K562 (cell line): Measurements from ENCODE around the gene PDIA5. TPM values are rescaled to one million over a fixed set of nuclear protein-coding genes. Genes with fewer than 3 reads are reported as not detected.

Experiments used
- ATF7 ChIP-seq: fragments of 450-650 bp; IDR thresholded peaks from 2 replicates; pipeline ENCODE4 v1.7.1; 2014; ENCODE audit warnings: mild to moderate bottlenecking, moderate library complexity
- BRCA1 ChIP-seq, 2 experiments: fragments of 450-650 bp in 1 of 2; sonication (generic) in 1 of 2; formaldehyde crosslinking in 1 of 2; IDR thresholded peaks; 2 replicates each; pipeline versions ENCODE4 v1.5.0 to v1.6.1; 2017 to 2020; ENCODE audit warnings: mild to moderate bottlenecking in 1 of 2, missing genetic modification reagents in 1 of 2
- CTCF ChIP-seq, 3 experiments: IDR thresholded peaks in 2 of 3; conservative IDR thresholded peaks in 1 of 3; 2 replicates each; pipeline ENCODE4 v1.5.1; 2011 to 2012; ENCODE audit warnings: low read length in 3 of 3, mild to moderate bottlenecking in 3 of 3, control low read depth in 2 of 3, improper control_type of control experiment in 1 of 3, inconsistent platforms in 1 of 3, low read depth in 1 of 3, mixed read lengths in 1 of 3, moderate library complexity in 1 of 3; ENCODE audit not compliant: insufficient read depth in 2 of 3
- FOXK1 ChIP-seq: sonication (generic); formaldehyde crosslinking; IDR thresholded peaks from 2 replicates; pipeline ENCODE4 v1.8.0; 2022; ENCODE audit warnings: missing genetic modification reagents, mild to moderate bottlenecking, borderline replicate concordance
- GABPA ChIP-seq: fragments of 200-800 bp; sonication (Bioruptor generic); conservative IDR thresholded peaks from 2 replicates; pipeline ENCODE4 v1.6.1; 2016; ENCODE audit warnings: low read depth, missing genetic modification characterization, missing compliant biosample characterization
- GTF2A2 ChIP-seq: IDR thresholded peaks from 2 replicates; pipeline ENCODE4 v1.6.1; 2016; ENCODE audit warnings: mild to moderate bottlenecking, missing genetic modification characterization, missing compliant biosample characterization
- HINFP ChIP-seq: fragments of 450-650 bp; conservative IDR thresholded peaks from 2 replicates; pipeline ENCODE4 v1.6.1; 2016; ENCODE audit warnings: missing genetic modification characterization, low read depth, mild to moderate bottlenecking, control low read depth, missing compliant biosample characterization
- NCOA2 ChIP-seq, 2 experiments: fragments of 450-650 bp; IDR thresholded peaks; 2 replicates each; pipeline ENCODE4 v1.6.1; 2018; ENCODE audit warnings: mild to moderate bottlenecking in 2 of 2, moderate library complexity in 1 of 2; ENCODE audit not compliant: partially characterized antibody in 2 of 2
- NFIC ChIP-seq: fragments of 450-650 bp; IDR thresholded peaks from 2 replicates; pipeline ENCODE4 v1.6.1; 2017; ENCODE audit warnings: mild to moderate bottlenecking, inconsistent platforms
- PHB2 ChIP-seq: fragments of 450-650 bp; IDR thresholded peaks from 2 replicates; pipeline ENCODE4 v1.6.1; 2017; ENCODE audit warnings: low read depth
- POLR2B ChIP-seq: fragments of 450-650 bp; IDR thresholded peaks from 2 replicates; pipeline ENCODE4 v1.6.1; 2018; ENCODE audit warnings: low read depth; ENCODE audit not compliant: partially characterized antibody
- SMAD4 ChIP-seq: fragments of 250-450 bp; sonication (Bioruptor Pico); conservative IDR thresholded peaks from 2 replicates; pipeline ENCODE4 v1.8.0; 2021; ENCODE audit warnings: inconsistent platforms, mild to moderate bottlenecking, moderate library complexity
- YY1 ChIP-seq, 3 experiments: IDR thresholded peaks; 2 replicates each; pipeline ENCODE4 v1.6.1; 2011; ENCODE audit warnings: low read length in 2 of 3, mild to moderate bottlenecking in 2 of 3, moderate library complexity in 2 of 3, borderline replicate concordance in 1 of 3, control low read depth in 1 of 3, low read depth in 1 of 3; ENCODE audit not compliant: insufficient read depth in 3 of 3, insufficient replicate concordance in 2 of 3, control insufficient read depth in 1 of 3, insufficient read length in 1 of 3; ENCODE audit errors: extremely low read depth in 1 of 3
- ZFP1 ChIP-seq: fragments of 450-650 bp; formaldehyde crosslinking; IDR thresholded peaks from 2 replicates; pipeline ENCODE4 v1.4.0; 2020; ENCODE audit warnings: mild to moderate bottlenecking, mixed read lengths
- ZNF239 ChIP-seq: fragments of 250-450 bp; sonication (Bioruptor Pico); IDR thresholded peaks from 2 replicates; pipeline ENCODE4 v1.4.0; 2020; ENCODE audit warnings: mild to moderate bottlenecking
- ZNF263 ChIP-seq: sonication (generic); formaldehyde crosslinking; IDR thresholded peaks from 2 replicates; pipeline ENCODE4 v1.8.0; 2022; ENCODE audit warnings: mild to moderate bottlenecking, missing genetic modification reagents, borderline replicate concordance
- ZNF445 ChIP-seq: fragments of 250-450 bp; sonication (Bioruptor Pico); IDR thresholded peaks from 2 replicates; pipeline ENCODE4 v1.4.0; 2020; ENCODE audit warnings: low read depth, mild to moderate bottlenecking, moderate library complexity
- ZNF830 ChIP-seq: fragments of 250-450 bp; sonication (Bioruptor Pico); IDR thresholded peaks from 2 replicates; pipeline ENCODE4 v1.5.0; 2021; ENCODE audit warnings: mild to moderate bottlenecking
- polyA plus RNA-seq, 8 experiments: library from polyadenylated mRNA; depleted of rRNA in 4 of 8; stranded (reverse) in 5 of 8; unstranded in 3 of 8; fragments of >200 nt; fragmentation: Nextera tagmentation in 2 of 8; fragmentation: Illumina TruSeq in 1 of 8; extraction: Ambion mirVana in 2 of 8; extraction: Trizol in 1 of 8; gene quantifications; 2 replicates each; pipeline versions ENCODE4 v1.2.1 to v1.2.3, GENCODE V29; 2011 to 2014; ENCODE audit warnings: inconsistent platforms in 1 of 8, missing spikeins in 1 of 8
- total RNA-seq, 7 experiments: library from RNA; depleted of rRNA in 6 of 7; stranded (reverse); fragments of >200 nt in 6 of 7; fragmentation: Illumina TruSeq in 2 of 7; extraction: Trizol in 2 of 7; gene quantifications; 2 replicates each; pipeline versions ENCODE4 v1.2.1 to v1.2.3, GENCODE V29; 2011 to 2021; ENCODE audit warnings: low replicate concordance in 1 of 7
- TF ChIP-seq, protein P1 (sequence below): sonication (generic); formaldehyde crosslinking; IDR thresholded peaks from 2 replicates; pipeline ENCODE4 v1.8.0; 2022; ENCODE audit warnings: missing genetic modification reagents, mild to moderate bottlenecking, borderline replicate concordance
- TF ChIP-seq, protein P2 (sequence below): fragments of 450-650 bp; IDR thresholded peaks from 2 replicates; pipeline ENCODE4 v1.6.1; 2016; ENCODE audit warnings: missing biosample characterization, missing genetic modification characterization
- TF ChIP-seq, protein P3 (sequence below): sonication (generic); IDR thresholded peaks from 2 replicates; pipeline ENCODE4 v1.6.1; 2016

The PDIA5 gene
- total and polyA plus RNA-seq, 9 of the 15 experiments (the other 6 are each of a cell fraction or from before 2014, with no cell fraction given) = 3.4 to 31.8 (median 19.6) TPM

DNA sequence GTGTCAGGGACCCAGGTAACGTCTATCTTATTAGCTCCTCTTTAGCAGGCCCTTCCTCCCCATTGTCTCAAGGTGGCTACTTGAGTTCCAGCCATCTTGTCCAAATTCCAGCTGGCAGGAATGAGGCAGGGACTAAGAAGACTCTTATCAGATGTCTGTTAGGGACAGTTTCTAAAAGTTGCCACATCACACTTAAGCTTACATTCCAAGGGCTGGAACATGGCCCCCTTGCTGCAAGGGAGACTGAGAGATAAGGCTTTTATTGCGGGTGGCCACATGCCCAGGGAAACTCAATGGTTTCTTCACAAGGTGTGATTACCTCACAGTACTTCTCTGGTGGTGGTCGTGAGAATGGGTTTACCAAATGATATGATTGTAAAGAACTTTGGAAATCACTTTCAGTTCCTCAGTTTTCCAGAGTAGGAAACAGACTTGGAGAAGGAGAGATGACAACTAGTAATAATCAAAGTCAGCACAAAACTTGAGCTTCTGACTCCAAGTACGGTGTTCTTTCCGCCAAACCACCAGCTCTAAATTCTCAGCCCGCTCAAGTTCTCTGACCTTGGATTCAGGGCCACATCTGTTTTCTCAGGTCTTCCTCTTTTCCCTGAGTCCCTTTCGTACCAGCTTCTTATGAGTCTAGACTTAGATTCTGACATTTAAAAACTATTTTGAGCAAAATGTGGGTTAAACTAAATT, 14.2 kb downstream of the PDIA5 start (continued):
- TF ChIP-seq ZNF445 (CRISPR knock-in tag) = no peak
- TF ChIP-seq PHB2 = no peak
- TF ChIP-seq CTCF (IDR thresholded peaks at IDR 0.05 in 2 of 3, conservative IDR thresholded peaks at IDR 0.05 in 1 of 3; ENCODE audit: insufficient read depth in 2 of 3, low read depth in 1 of 3, low read length in 3 of 3) = no peak
- TF ChIP-seq GABPA (tag) = no peak
- TF ChIP-seq, protein P1, sequence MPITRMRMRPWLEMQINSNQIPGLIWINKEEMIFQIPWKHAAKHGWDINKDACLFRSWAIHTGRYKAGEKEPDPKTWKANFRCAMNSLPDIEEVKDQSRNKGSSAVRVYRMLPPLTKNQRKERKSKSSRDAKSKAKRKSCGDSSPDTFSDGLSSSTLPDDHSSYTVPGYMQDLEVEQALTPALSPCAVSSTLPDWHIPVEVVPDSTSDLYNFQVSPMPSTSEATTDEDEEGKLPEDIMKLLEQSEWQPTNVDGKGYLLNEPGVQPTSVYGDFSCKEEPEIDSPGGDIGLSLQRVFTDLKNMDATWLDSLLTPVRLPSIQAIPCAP (CRISPR knock-in tag) = no peak
- TF ChIP-seq SMAD4 (CRISPR knock-in tag) = no peak; the same call in 1 of the 2 replicates
- TF ChIP-seq ATF7 = peak; percentile 25; the same call in 1 of the 2 replicates
- no peak for TF ChIP-seq FOXK1
- TF ChIP-seq, protein P2, sequence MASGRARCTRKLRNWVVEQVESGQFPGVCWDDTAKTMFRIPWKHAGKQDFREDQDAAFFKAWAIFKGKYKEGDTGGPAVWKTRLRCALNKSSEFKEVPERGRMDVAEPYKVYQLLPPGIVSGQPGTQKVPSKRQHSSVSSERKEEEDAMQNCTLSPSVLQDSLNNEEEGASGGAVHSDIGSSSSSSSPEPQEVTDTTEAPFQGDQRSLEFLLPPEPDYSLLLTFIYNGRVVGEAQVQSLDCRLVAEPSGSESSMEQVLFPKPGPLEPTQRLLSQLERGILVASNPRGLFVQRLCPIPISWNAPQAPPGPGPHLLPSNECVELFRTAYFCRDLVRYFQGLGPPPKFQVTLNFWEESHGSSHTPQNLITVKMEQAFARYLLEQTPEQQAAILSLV (tag) = peak; percentile 39; the same call in 1 of the 2 replicates
- TF ChIP-seq ZNF239 (CRISPR knock-in tag) = no peak
- TF ChIP-seq GTF2A2 (tag) = no peak
- TF ChIP-seq, protein P3, sequence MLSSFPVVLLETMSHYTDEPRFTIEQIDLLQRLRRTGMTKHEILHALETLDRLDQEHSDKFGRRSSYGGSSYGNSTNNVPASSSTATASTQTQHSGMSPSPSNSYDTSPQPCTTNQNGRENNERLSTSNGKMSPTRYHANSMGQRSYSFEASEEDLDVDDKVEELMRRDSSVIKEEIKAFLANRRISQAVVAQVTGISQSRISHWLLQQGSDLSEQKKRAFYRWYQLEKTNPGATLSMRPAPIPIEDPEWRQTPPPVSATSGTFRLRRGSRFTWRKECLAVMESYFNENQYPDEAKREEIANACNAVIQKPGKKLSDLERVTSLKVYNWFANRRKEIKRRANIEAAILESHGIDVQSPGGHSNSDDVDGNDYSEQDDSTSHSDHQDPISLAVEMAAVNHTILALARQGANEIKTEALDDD = peak; percentile 61; the same call in 1 of the 2 replicates
- TF ChIP-seq BRCA1 (IDR thresholded peaks at IDR 0.05) = no peak
- TF ChIP-seq BRCA1 (CRISPR knock-in tag; IDR thresholded peaks at IDR 0.05) = no peak
- no peak for TF ChIP-seq ZNF830 (CRISPR knock-in tag)
- TF ChIP-seq NFIC = peak; percentile 56
- TF ChIP-seq YY1 (IDR thresholded peaks at IDR 0.05; ENCODE audit: borderline replicate concordance in 1 of 3, control insufficient read depth in 1 of 3, extremely low read depth in 1 of 3, insufficient read depth in 3 of 3, insufficient read length in 1 of 3, insufficient replicate concordance in 2 of 3, low read depth in 1 of 3, low read length in 2 of 3) = peak in 1 of 3 experiments; percentile 78
- TF ChIP-seq NCOA2 (IDR thresholded peaks at IDR 0.05; ENCODE audit: partially characterized antibody in 2 of 2) = peak in 1 of 2 experiments; percentile 69
- TF ChIP-seq HINFP (tag) = no peak
- TF ChIP-seq ZFP1 = no peak
- TF ChIP-seq ZNF263 (CRISPR knock-in tag) = no peak
- TF ChIP-seq POLR2B = no peak
